GM19463 (cell line): ENCODE data around the gene TFIP11.

Experiments
- ATAC-seq: cut with Tn5 transposase; IDR thresholded peaks from one replicate; pipeline ENCODE4 v1.9.1; 2021; ENCODE audit warnings: mild to moderate bottlenecking, moderate library complexity; ENCODE audit not compliant: unreplicated experiment

The TFIP11 gene

DNA sequence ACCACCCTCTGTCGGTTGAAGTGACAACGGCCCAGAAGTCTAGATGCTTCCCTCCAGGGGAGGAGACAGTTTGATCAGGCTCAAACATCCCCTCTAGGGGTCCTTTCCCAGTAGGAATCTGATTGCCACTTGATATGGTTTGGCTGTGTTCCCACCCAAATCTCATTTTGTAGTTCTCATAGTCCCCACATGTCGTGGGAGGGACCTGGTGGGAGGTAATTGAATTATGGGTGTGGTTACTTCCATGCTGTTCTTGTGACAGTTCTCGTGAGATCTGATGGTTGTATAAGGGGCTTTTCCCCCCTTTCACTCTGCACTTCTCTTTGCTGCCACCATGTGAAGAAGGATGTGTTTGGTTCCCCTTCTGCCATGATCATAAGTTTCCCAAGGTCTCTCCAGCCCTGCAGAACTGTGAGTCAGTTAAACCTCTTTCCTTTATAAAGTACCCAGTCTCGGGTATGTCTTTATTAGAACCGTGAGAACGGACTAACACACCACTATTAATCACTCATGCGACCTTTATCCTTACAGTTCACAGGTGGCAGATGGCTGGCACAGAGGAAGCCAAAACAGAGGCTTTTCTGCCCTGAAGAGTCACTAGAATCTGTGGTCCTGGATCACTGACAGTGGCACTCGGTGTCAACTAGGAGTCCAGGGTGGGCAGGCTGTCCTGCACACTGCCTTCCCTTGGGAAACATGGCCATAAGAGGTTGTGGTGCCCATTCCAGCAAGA is 61.7 kb downstream of the TFIP11 start:
- ATAC-seq = no peak

DNA sequence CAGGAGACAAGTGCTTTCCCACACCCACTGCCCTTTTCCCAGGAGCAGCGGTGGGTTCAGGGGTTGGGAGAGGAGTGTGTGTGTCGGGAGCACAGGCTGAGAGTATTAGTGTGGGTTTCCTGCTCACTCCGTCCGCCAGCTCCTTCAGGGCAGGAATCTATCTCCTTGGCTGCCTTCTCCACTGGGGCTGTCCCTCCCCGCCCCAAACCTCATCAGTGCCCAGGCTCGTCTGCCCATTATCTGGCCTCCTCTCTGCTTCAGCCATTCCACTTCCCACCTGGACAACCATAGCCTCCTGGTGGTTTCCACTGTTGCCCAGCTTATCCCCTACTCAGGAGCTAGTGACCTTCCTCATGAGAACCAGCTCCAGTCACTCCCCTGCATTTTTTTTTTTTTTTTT is 63.3 kb downstream of the TFIP11 start:
- no peak for ATAC-seq

DNA sequence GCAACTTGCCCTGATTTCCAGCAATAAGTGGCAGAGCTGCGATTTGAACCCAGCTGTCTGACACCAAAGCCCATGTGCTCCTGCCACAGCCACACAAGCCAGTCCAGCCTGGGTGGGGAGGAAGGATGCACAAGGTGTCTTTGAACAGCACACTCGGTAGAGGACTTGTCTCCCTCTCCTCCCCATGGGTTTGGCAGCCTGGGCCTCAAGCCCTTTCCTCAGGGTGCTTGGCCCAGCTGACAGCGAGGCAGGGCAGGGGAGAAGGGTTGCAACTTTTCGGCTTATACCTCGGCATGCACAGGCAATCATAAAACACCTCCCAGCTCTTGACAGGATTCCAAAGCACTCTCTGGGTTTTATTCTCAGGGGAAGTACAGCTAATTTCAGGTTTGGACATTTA is 63.9 kb downstream of the TFIP11 start:
- no peak for ATAC-seq

DNA sequence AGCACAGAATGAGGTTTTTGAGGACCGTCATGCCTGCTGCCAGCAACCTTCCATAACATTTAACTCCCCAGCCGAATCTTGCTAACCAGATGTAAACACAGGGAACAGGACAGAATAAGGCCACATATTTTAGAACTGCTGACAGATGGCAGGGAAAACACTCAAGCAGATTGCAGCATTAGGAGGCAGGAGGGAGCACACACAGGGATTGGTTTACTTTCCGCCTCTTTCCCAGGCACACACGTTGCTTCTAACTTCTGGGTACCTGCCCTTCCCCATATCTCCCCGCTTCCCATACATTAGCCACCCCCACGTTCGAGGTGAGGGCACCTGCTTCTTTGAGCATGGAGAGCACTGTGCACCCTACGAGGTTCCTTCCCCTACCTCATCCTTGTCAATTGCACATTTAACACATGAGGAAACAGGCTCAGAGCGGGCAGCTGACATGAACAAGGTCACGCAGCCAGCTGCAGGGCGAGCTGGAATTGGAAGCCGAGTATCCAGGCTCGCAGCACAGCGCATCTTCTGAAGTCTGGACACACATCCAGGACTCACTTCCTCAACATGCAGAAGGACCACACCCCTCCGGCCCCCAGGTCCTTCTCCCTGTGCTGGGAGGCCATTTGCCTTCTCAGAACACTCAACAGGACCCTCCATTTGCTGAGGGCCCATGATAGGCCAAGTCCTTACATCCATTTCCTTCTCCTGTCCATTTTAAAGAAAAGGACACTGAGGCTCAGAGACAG is 64.5 kb downstream of the TFIP11 start:
- no peak for ATAC-seq

DNA sequence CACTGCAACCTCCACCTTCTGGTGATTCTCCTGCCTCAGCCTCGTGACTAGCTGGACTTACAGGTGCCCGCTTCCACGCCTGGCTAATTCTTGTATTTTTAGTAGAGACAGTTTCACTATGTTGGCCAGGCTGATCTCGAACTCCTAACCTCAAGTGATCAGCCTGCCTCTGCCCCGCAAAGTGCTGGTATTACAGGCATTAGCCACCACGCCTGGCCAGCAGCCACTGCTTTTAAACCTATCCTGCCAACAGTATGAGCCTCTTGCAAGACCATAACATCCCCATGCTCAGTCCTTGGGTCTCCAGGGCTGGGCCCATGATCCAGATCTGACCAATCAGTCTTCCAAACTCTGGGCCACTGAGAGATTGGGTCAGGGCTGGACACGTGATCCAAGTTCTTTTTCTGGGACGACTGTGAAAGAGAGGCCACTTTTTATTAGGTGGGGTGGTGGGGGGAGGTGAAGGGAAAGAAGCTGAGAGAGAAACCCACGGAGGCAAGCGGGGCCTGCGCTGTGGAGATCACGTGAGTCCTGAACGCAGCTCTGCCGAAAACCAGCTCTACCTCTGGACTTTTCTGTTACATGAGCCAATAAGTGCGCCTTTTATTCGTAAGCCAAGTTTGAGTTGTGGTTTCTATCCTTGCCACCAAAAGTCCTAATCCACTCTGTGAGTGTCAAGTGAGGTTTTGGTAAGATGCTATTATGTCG is 65.3 kb downstream of the TFIP11 start:
- ATAC-seq = no peak

DNA sequence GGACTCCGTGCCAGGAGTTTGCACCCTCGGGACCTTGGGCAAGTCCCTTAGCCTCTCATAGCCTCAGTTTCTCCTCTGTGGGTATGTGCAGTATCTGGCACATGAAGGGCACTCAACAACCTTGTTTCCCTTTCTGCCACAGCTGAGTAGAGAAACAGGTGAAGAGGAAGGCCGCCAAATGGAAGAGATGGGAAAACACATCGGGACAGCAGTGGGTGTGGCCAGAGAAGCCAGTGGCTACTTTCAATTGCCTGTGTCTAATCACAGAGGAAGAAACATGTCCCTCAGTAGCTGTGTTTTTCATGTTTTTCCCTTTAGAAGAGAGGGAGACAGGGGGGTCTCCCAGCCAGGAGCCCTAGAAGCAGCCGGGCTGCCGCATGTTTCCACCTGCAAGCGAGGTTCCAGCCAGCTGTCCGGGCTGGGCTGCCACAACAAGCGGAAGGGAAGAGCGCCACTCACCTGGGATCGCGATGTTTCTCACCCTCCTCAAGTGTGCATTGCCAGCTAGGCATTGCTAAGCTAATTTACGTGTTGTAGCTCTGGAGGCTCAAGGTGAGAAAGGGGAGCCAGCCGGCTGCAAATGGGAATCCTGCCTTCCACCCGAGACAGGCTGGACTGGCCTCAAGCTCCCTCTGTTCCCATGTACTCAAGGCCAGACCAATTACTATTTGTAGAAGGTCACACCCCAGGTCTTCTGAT is 66.5 kb downstream of the TFIP11 start:
- no peak for ATAC-seq

DNA sequence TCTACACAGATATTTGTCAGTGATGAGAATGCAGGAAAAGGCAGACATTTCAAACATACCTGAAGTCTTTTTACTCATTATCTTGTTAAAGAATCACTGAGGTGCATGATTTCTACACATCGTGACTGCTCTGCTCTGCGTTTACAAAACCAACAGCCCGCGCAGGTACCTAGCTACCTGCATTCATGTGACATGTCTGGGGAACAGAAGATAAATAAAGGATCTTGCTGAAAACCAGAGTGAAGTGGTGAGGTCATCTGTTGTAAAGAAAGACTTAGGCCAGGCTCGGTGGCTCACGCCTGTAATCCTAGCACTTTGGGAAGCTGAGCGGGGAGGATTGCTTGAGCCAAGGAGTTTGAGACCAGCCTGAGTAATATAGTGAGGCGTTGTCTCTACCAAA is 67.5 kb downstream of the TFIP11 start:
- no peak for ATAC-seq

DNA sequence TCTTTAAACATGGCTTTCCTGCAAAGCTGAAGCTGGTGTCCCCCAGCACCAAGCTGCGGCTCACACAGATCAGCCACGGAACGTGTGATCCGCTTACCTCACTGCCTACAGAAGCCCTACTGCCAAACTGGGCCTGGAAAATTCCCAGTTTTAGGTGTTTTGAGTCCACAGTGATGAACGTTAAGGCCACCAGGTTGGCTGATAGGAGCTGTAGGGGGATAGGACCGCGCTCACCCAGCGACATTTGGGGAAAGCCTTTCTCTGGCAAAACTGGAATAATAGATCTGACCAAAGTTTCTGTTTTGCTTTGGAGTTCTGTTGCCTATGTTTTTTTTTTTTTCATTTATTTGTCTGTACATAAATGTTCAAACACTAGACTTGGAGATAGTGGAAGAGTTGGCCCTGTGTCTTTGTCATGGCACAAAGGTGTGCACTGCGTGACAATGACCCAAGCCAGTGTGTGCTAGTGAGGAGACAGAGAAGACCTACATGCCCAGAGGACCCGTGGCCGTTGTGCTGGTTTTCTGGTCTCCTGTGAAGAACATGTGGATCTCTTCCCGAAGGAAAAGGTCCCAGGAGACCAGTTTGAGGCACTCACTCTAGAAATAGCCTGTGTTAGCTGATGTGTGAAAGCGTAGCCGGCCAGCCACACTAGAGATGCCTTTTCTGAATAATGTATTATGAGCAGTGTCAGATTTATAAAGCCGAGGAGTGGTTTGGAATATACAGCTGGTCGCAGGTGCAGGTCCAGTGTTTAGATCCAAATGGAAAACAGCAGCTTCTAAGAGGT is 68.2 kb downstream of the TFIP11 start:
- ATAC-seq = no peak

DNA sequence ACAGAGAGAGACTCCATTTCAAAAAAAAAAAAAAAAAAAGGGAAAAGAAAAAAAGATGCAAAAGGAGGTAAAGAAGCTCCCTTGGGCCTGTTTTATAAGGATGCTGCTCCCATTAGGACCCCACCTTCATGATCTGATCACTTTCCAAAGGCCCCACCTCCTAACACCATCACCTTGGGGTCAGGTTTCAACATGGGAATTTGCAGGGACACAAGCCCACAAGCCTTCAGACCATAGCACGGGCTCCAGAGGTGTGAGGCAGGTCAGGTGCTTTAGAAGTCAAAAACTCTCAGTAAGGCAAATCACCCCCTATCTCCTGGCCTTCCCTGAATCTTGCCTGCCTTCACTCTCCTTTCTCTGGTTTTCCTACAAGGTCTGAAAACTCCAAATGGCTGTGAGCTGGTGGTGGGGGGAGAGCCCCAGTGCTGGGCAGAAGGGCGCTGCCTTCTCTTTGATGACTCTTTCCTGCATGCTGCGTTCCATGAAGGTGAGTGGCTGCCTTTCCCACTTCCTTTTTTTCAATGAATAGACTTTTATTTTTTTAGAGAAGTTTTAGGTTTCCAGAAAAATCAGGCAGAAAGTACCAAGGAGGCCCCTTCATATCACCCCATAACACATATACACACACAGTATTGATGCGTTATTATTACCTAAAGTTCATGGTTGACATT is 70.1 kb downstream of the TFIP11 start:
- ATAC-seq = no peak
